Activated CD4-positive, alpha-beta T cell treated with anti-CD3 and anti-CD28 coated beads, Interleukin-2, amount 10 ng/mL, durations not matched to agents 7 days and 5 days (primary cell): ENCODE data around the gene GOLGA6L4. TPM values are rescaled to one million over a fixed set of nuclear protein-coding genes. Genes with fewer than 3 reads are reported as not detected.
"Not testable (repeated sequence)": the region's sequence is repeated elsewhere in the genome, so short reads cannot be mapped to it uniquely, and the experiment has no call there.

Source experiments
- CTCF ChIA-PET: fragments of 350-600 bp; sonication (Branson Sonifier 250); formaldehyde crosslinking; loops from one replicate; lab custom pipeline; 2021; ENCODE audit warnings: antibody characterized with exemption; lab: Charles Lee
- POLR2A ChIA-PET: fragments of 350-600 bp; sonication (Branson Sonifier 250); formaldehyde crosslinking; loops from one replicate; lab custom pipeline; 2021; ENCODE audit warnings: antibody characterized with exemption; lab: Charles Lee
- DNase-seq: peaks from one replicate; pipeline ENCODE4 v3.0.0-alpha.2; 2020
- H3K27ac Mint-ChIP-seq: one replicate; pipeline ENCODE4 v1.8.0; 2021; ENCODE audit warnings: mild to moderate bottlenecking, moderate library complexity, mixed read lengths
- H3K27me3 Mint-ChIP-seq: one replicate; pipeline ENCODE4 v1.8.0; 2021; ENCODE audit warnings: mixed read lengths
- H3K36me3 Mint-ChIP-seq: one replicate; pipeline ENCODE4 v1.8.0; 2021; ENCODE audit warnings: low read depth, mixed read lengths
- H3K4me1 Mint-ChIP-seq: one replicate; pipeline ENCODE4 v1.8.0; 2021; ENCODE audit warnings: mixed read lengths
- H3K4me3 Mint-ChIP-seq: one replicate; pipeline ENCODE4 v1.8.0; 2021; ENCODE audit warnings: mild to moderate bottlenecking, moderate library complexity, mixed read lengths
- H3K9me3 Mint-ChIP-seq: one replicate; pipeline ENCODE4 v1.8.0; 2021; ENCODE audit warnings: mixed read lengths
- total RNA-seq, 2 experiments: library from RNA; stranded (reverse); gene quantifications; one replicate each; pipeline ENCODE4 v1.2.3, GENCODE V29; 2021

The GOLGA6L4 gene
- total RNA-seq, result 1 to 10 TPM in 1 of 2 experiments, under 1 TPM in 1; 0.83 to 1.4 TPM

- H3K36me3 Mint-ChIP-seq, DNase-seq, H3K27ac Mint-ChIP-seq, H3K27me3 Mint-ChIP-seq, H3K9me3 Mint-ChIP-seq, POLR2A ChIA-PET, H3K4me1 Mint-ChIP-seq, CTCF ChIA-PET, H3K4me3 Mint-ChIP-seq: not testable (repeated sequence)
Observed at GRCh38 chr15:84235573-84235972, at the start of gene GOLGA6L4. Gene GOLGA6L4 (plus strand): TSS chr15:84235773. CDS start chr15:84235835, 62 bp downstream.

GRCh38 chr15:84192982-84193381 lies 42.6 kb upstream of the GOLGA6L4 start:
- H3K4me3 Mint-ChIP-seq, POLR2A ChIA-PET, H3K27me3 Mint-ChIP-seq, CTCF ChIA-PET, H3K27ac Mint-ChIP-seq, DNase-seq, H3K4me1 Mint-ChIP-seq, H3K36me3 Mint-ChIP-seq, H3K9me3 Mint-ChIP-seq: not testable (repeated sequence)

- H3K9me3 Mint-ChIP-seq, CTCF ChIA-PET: not testable (repeated sequence)
Observed at GRCh38 chr15:84195603-84196002, 40.0 kb upstream of the GOLGA6L4 start.

GRCh38 chr15:84196530-84197188 lies 38.9 kb upstream of the GOLGA6L4 start:
- H3K36me3 Mint-ChIP-seq, H3K9me3 Mint-ChIP-seq, H3K27me3 Mint-ChIP-seq, H3K4me1 Mint-ChIP-seq, DNase-seq, CTCF ChIA-PET, POLR2A ChIA-PET, H3K27ac Mint-ChIP-seq, H3K4me3 Mint-ChIP-seq: not testable (repeated sequence)

More at GRCh38 chr15:84195603-84196002, 40.0 kb upstream of the GOLGA6L4 start:
- H3K27me3 Mint-ChIP-seq, H3K4me1 Mint-ChIP-seq, DNase-seq, H3K27ac Mint-ChIP-seq, H3K4me3 Mint-ChIP-seq, POLR2A ChIA-PET, H3K36me3 Mint-ChIP-seq: not testable (repeated sequence)

GRCh38 chr15:84199865-84200264 lies 35.7 kb upstream of the GOLGA6L4 start:
- H3K4me3 Mint-ChIP-seq, POLR2A ChIA-PET, CTCF ChIA-PET, H3K9me3 Mint-ChIP-seq, H3K4me1 Mint-ChIP-seq, DNase-seq, H3K27ac Mint-ChIP-seq, H3K27me3 Mint-ChIP-seq, H3K36me3 Mint-ChIP-seq: not testable (repeated sequence)

- POLR2A ChIA-PET, H3K27me3 Mint-ChIP-seq, H3K36me3 Mint-ChIP-seq, CTCF ChIA-PET, H3K27ac Mint-ChIP-seq, DNase-seq, H3K9me3 Mint-ChIP-seq, H3K4me1 Mint-ChIP-seq, H3K4me3 Mint-ChIP-seq: not testable (repeated sequence)
Observed at GRCh38 chr15:84246441-84246840, 10.9 kb downstream of the GOLGA6L4 start.
